OCI-LY7 (cell line): ENCODE measurements around the gene BOD1. TPM values are rescaled to one million over a fixed set of nuclear protein-coding genes. Genes with fewer than 3 reads are reported as not detected.

Experiments used
- BruUV-seq: library from RNA; stranded (reverse); fragments of 400-500 nt; replicated peaks from 2 replicates; lab custom pipeline; 2021; lab: Mats Ljungman, UMichigan
- CTCF ChIA-PET: fragments of 300-600 bp; sonication (Branson Sonifier 250); formaldehyde crosslinking; loops from one replicate; lab custom pipeline; 2022; ENCODE audit warnings: antibody characterized with exemption; ENCODE audit not compliant: unreplicated experiment; lab: Charles Lee
- POLR2A ChIA-PET: fragments of 300-600 bp; sonication (Branson Sonifier 250); formaldehyde crosslinking; loops from one replicate; lab custom pipeline; 2022; ENCODE audit warnings: antibody characterized with exemption; lab: Charles Lee
- DNase-seq: peaks from one replicate; pipeline ENCODE4 v3.0.0-alpha.2; 2015; ENCODE audit warnings: low spot score
- H2AFZ ChIP-seq: fragments of 200-600 bp; sonication (generic), shearing (Covaris generic); 2 replicates; pipeline ENCODE4 v1.6.1; 2014; ENCODE audit warnings: mild to moderate bottlenecking, antibody characterized with exemption, low read length, moderate library complexity
- H3K27ac ChIP-seq: fragments of 200-600 bp; sonication (generic); 2 replicates; pipeline ENCODE4 v1.5.1; 2014; ENCODE audit warnings: mixed run types, low read depth, mild to moderate bottlenecking, moderate library complexity, low read length, inconsistent platforms; ENCODE audit not compliant: poor library complexity, severe bottlenecking
- H3K36me3 ChIP-seq: fragments of 200-600 bp; sonication (generic); 2 replicates; pipeline ENCODE4 v1.6.1; 2014; ENCODE audit warnings: mild to moderate bottlenecking, antibody characterized with exemption, low read length, moderate library complexity, mixed read lengths; ENCODE audit not compliant: insufficient read depth
- H3K4me1 ChIP-seq: fragments of 200-600 bp; sonication (generic); 2 replicates; pipeline ENCODE4 v1.5.1; 2014; ENCODE audit warnings: mild to moderate bottlenecking, low read length; ENCODE audit not compliant: insufficient read depth, poor library complexity, severe bottlenecking
- H3K4me2 ChIP-seq: fragments of 200-600 bp; sonication (generic); 2 replicates; pipeline ENCODE4 v1.6.1; 2014; ENCODE audit warnings: mild to moderate bottlenecking, low read length
- H3K4me3 ChIP-seq: fragments of 200-600 bp; sonication (generic); 2 replicates; pipeline ENCODE4 v1.5.1; 2014; ENCODE audit warnings: mild to moderate bottlenecking, low read depth, low read length; ENCODE audit not compliant: poor library complexity, severe bottlenecking
- H3K79me2 ChIP-seq: fragments of 200-600 bp; sonication (generic); 2 replicates; pipeline ENCODE4 v1.6.1; 2016; ENCODE audit warnings: low read depth, mild to moderate bottlenecking, low read length, moderate library complexity, mixed read lengths; ENCODE audit not compliant: insufficient read depth
- H3K9me2 ChIP-seq: fragments of 200-600 bp; sonication (generic); 2 replicates; pipeline ENCODE4 v1.6.1; 2016; ENCODE audit warnings: mild to moderate bottlenecking, low read length, mixed read lengths; ENCODE audit not compliant: insufficient read depth
- H3K9me3 ChIP-seq: fragments of 200-600 bp; sonication (generic); 2 replicates; pipeline ENCODE4 v1.6.1; 2014; ENCODE audit warnings: mild to moderate bottlenecking, mixed run types, low read length, mixed read lengths
- H4K20me1 ChIP-seq: fragments of 200-600 bp; sonication (generic); 2 replicates; pipeline ENCODE4 v1.6.1; 2014; ENCODE audit warnings: mild to moderate bottlenecking, antibody characterized with exemption, low read length, moderate library complexity, mixed read lengths; ENCODE audit not compliant: insufficient read depth
- EZH2phosphoT487 ChIP-seq: fragments of 200-600 bp; sonication (generic); IDR thresholded peaks from 2 replicates; pipeline ENCODE4 v1.6.1; 2018; ENCODE audit warnings: low read depth, borderline replicate concordance, mild to moderate bottlenecking, mixed run types, antibody characterized with exemption, low read length, moderate library complexity, mixed read lengths
- intact Hi-C: fragments of 100-400 bp; cut with micrococcal nuclease; formaldehyde crosslinking; loops from one replicate; pipeline ENCODE4 v1.10.0; 2022; ENCODE audit not compliant: unreplicated experiment
- total RNA-seq, 2 experiments: library from RNA; depleted of rRNA in 1 of 2; stranded (reverse); fragments of >200 nt in 1 of 2; shearing (Covaris generic) in 1 of 2; gene quantifications; 2 replicates each; pipeline ENCODE4 v1.2.3, GENCODE V29; 2014 to 2022
- TF ChIP-seq, protein P1 (sequence below): fragments of 200-600 bp; sonication (generic); conservative IDR thresholded peaks from 2 replicates; pipeline ENCODE4 v1.5.1; 2014; ENCODE audit warnings: mild to moderate bottlenecking, antibody characterized with exemption, low read length, moderate library complexity, mixed read lengths

The BOD1 gene
- total RNA-seq, 2 experiments from 2014 or later: 38.8 to 54.3 TPM

DNA sequence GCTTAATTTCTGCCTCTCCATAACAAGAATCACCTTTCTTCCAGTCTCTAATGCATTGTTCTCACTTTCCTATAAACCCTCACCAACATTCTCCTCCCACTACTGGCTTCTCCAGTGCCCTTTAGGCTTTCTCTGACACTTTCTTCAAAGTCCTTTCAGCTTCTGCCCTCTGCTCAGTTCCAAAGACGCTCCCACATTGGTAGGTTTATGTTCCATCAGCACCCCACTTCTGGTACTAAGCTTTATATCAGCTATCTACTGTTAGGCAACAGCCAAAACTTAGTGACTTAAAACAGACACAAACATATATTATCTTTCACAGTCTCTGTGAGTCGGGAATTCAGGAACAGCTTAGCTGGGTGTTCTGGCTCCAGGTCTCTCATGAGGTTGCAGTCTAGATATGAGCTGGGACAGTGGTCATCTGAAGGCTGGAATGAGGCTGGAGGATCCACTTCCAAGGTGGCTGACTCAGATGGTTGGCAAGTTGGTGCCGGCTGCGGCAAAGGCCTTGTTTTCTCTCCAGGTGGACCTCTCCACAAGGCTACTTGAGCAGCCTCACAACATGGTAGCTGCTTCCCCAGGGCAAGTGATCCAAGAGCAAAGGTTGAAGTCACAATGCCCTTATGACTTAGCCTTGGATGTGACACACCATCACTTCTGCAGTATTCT lies 37.4 kb downstream of the BOD1 start:
- H4K20me1 ChIP-seq: no peaks in the 10 kb centered on the region
- intact Hi-C loops: no loop called here
- H3K4me2 ChIP-seq: no peak overlapping the region
- no peaks in the 10 kb centered on the region for H3K9me3 ChIP-seq
- no peak overlapping the region for H2AFZ ChIP-seq
- no peaks in the 10 kb centered on the region for H3K79me2 ChIP-seq
- H3K4me3 ChIP-seq: no peak overlapping the region
- TF ChIP-seq, protein P1, sequence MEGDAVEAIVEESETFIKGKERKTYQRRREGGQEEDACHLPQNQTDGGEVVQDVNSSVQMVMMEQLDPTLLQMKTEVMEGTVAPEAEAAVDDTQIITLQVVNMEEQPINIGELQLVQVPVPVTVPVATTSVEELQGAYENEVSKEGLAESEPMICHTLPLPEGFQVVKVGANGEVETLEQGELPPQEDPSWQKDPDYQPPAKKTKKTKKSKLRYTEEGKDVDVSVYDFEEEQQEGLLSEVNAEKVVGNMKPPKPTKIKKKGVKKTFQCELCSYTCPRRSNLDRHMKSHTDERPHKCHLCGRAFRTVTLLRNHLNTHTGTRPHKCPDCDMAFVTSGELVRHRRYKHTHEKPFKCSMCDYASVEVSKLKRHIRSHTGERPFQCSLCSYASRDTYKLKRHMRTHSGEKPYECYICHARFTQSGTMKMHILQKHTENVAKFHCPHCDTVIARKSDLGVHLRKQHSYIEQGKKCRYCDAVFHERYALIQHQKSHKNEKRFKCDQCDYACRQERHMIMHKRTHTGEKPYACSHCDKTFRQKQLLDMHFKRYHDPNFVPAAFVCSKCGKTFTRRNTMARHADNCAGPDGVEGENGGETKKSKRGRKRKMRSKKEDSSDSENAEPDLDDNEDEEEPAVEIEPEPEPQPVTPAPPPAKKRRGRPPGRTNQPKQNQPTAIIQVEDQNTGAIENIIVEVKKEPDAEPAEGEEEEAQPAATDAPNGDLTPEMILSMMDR: no peak
- POLR2A ChIA-PET: interaction anchor here (0.6 to 0.8 kb wide), 2 partner anchors 10 to 462 kb away, joined by 3 read pairs; no protein-coding TSS in a partner anchor
- H3K36me3 ChIP-seq: no peaks in the 10 kb centered on the region
- no peaks in the 10 kb centered on the region for H3K9me2 ChIP-seq
- no peaks in the 10 kb centered on the region for H3K4me1 ChIP-seq
- no TSS peak for BruUV-seq
- DNase-seq: no peak
- CTCF ChIA-PET: no interaction called here
- no peak overlapping the region for H3K27ac ChIP-seq

DNA sequence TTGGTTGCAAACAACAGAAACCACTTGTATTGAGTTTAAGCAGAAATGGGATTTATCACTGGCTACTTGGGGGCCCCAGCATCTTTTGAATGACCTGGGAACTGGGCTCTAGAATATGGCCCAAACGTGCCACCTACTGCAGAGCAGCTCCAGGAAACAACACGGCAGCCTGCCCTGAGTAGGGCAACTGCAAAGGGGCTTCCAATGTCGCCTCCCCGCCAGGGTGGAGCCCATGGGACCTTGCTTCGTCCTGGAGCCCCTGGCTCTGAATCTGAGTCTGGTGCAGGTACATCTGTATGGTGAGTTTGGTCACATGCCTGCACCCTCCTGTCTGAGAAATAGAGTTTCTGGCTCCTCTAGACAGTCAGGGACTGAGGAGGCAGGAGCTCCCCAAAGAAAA lies 38.6 kb downstream of the BOD1 start:
- H3K4me3 ChIP-seq: no peak overlapping the region
- H2AFZ ChIP-seq: no peak overlapping the region
- no peaks in the 10 kb centered on the region for H3K4me1 ChIP-seq
- BruUV-seq: no TSS peak
- ChIA-PET POLR2A (no interaction called here), CTCF (no interaction called here)
- intact Hi-C loops: no loop called here
- TF ChIP-seq, protein P1: no peak
- no peak for TF ChIP-seq EZH2phosphoT487
- H3K9me2 ChIP-seq: no peaks in the 10 kb centered on the region
- H3K4me2 ChIP-seq: no peak overlapping the region
- no peaks in the 10 kb centered on the region for H3K79me2 ChIP-seq
- no peak for DNase-seq
- no peak overlapping the region for H3K27ac ChIP-seq
- no peaks in the 10 kb centered on the region for H4K20me1 ChIP-seq
- H3K36me3 ChIP-seq: no peaks in the 10 kb centered on the region
- H3K9me3 ChIP-seq: no peaks in the 10 kb centered on the region

DNA sequence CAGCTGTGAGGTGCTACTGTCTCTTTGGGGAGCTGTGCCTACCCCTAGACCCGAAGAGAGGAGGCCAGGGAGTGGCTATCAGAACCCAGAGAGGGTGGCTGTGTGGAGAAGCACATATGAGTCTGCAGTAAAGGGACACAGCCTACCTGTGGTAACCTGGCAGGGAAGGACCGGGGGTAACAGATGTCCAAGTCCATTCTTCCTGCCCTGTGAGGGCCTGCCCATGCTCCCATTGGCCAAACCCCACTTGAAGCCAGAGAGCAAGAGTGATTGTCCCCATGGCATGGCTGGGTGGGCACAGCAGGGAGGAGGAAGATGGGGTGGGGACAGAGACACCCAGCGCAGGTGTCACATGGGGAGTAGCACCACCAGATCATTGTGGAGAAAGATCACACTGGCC lies 39.3 kb downstream of the BOD1 start:
- no peaks in the 10 kb centered on the region for H3K9me3 ChIP-seq
- H3K4me1 ChIP-seq: no peaks in the 10 kb centered on the region
- H3K36me3 ChIP-seq: no peaks in the 10 kb centered on the region
- H3K9me2 ChIP-seq: no peaks in the 10 kb centered on the region
- TF ChIP-seq EZH2phosphoT487: no peak
- TF ChIP-seq, protein P1: no peak
- POLR2A ChIA-PET: no interaction called here
- CTCF ChIA-PET: no interaction called here
- no peak overlapping the region for H2AFZ ChIP-seq
- no peak overlapping the region for H3K4me2 ChIP-seq
- intact Hi-C loops: no loop called here
- BruUV-seq: no TSS peak
- no peak overlapping the region for H3K27ac ChIP-seq
- DNase-seq: no peak
- no peaks in the 10 kb centered on the region for H3K79me2 ChIP-seq
- H3K4me3 ChIP-seq: no peak overlapping the region
- no peaks in the 10 kb centered on the region for H4K20me1 ChIP-seq
